H1 (cell line): ENCODE results near the gene PDE8B. TPM values are rescaled to one million over a fixed set of nuclear protein-coding genes. Genes with fewer than 3 reads are reported as not detected.

Experiments
- CTCF ChIA-PET: fragments of 300-600 bp; sonication (Branson Sonifier 250); formaldehyde crosslinking; loops from one replicate; lab custom pipeline; 2021; ENCODE audit not compliant: partially characterized antibody; lab: Charles Lee
- POLR2A ChIA-PET: fragments of 300-600 bp; sonication (Branson Sonifier 250); formaldehyde crosslinking; loops from one replicate; lab custom pipeline; 2021; ENCODE audit warnings: inconsistent platforms; ENCODE audit not compliant: partially characterized antibody; lab: Charles Lee
- DNase-seq, 2 experiments: peaks; one replicate each; pipeline versions ENCODE4 v3.0.0 to v3.0.0-alpha.2; 2010 to 2022; ENCODE audit warnings: low spot score in 2 of 2, low read depth in 1 of 2, mixed read lengths in 1 of 2
- FAIRE-seq: peaks from 2 replicates; lab custom pipeline; 2011; peaks lifted over from hg19 to GRCh38; lab: Jason Lieb, UNC
- H2AFZ ChIP-seq: 2 replicates; pipeline ENCODE4 v1.8.1; 2012; ENCODE audit warnings: low read length, inconsistent platforms
- H2AK5ac ChIP-seq: 2 replicates; pipeline ENCODE4 v1.6.1; 2013; ENCODE audit warnings: low read depth, low read length
- H2BK120ac ChIP-seq: replicated peaks from 2 replicates; pipeline ENCODE3; 2013; ENCODE audit warnings: low read depth, low read length, inconsistent platforms
- H2BK12ac ChIP-seq: 2 replicates; pipeline ENCODE4 v1.6.1; 2013; ENCODE audit warnings: low read depth, low read length
- H2BK15ac ChIP-seq: 2 replicates; pipeline ENCODE4 v1.6.1; 2013; ENCODE audit warnings: low read length
- H2BK20ac ChIP-seq: 2 replicates; pipeline ENCODE4 v1.6.1; 2013; ENCODE audit warnings: low read length
- H2BK5ac ChIP-seq: 2 replicates; pipeline ENCODE4 v1.6.1; 2013; ENCODE audit warnings: low read depth, low read length
- H3K14ac ChIP-seq: 2 replicates; pipeline ENCODE4 v1.6.1; 2013; ENCODE audit warnings: inconsistent platforms; ENCODE audit not compliant: insufficient read length
- H3K18ac ChIP-seq: 2 replicates; pipeline ENCODE4 v1.6.1; 2013; ENCODE audit warnings: low read length; ENCODE audit errors: extremely low read depth
- H3K23ac ChIP-seq: 2 replicates; pipeline ENCODE4 v1.6.1; 2013; ENCODE audit warnings: inconsistent platforms; ENCODE audit not compliant: insufficient read length
- H3K23me2 ChIP-seq: 2 replicates; pipeline ENCODE4 v1.6.1; 2013; ENCODE audit warnings: low read depth, low read length
- H3K27ac ChIP-seq: 2 replicates; pipeline ENCODE4 v1.6.1; 2011; ENCODE audit warnings: low read depth, low read length, inconsistent platforms
- H3K27me3 ChIP-seq, 4 experiments: replicated peaks in 1 of 4; 1 replicate in 1 of 4; 2 replicates in 3 of 4; pipeline versions ENCODE4 v1.6.1 to v1.8.1; 2011 to 2013; ENCODE audit warnings: low read length in 3 of 4, mild to moderate bottlenecking in 3 of 4, inconsistent platforms in 2 of 4, mixed read lengths in 2 of 4, moderate library complexity in 1 of 4; ENCODE audit not compliant: control insufficient read depth in 3 of 4, insufficient read depth in 3 of 4; ENCODE audit errors: extremely low read depth in 1 of 4
- H3K36me3 ChIP-seq, 4 experiments: 2 replicates each; pipeline versions ENCODE4 v1.6.1 to v1.8.1; 2011 to 2013; ENCODE audit warnings: mild to moderate bottlenecking in 4 of 4, low read length in 3 of 4, moderate library complexity in 2 of 4, control low read depth in 1 of 4, inconsistent platforms in 1 of 4; ENCODE audit not compliant: insufficient read depth in 4 of 4, control insufficient read depth in 2 of 4
- H3K4ac ChIP-seq: replicated peaks from 2 replicates; pipeline ENCODE3; 2013; ENCODE audit warnings: low read length, low read depth, mixed read lengths, inconsistent platforms; ENCODE audit not compliant: insufficient read length
- H3K4me1 ChIP-seq, 4 experiments: replicated peaks in 1 of 4; 1 replicate in 1 of 4; 2 replicates in 3 of 4; pipeline versions ENCODE4 v1.6.1 to v1.8.1; 2011 to 2013; ENCODE audit warnings: low read length in 3 of 4, inconsistent platforms in 2 of 4, mixed read lengths in 1 of 4; ENCODE audit not compliant: insufficient read depth in 4 of 4, control insufficient read depth in 3 of 4
- H3K4me2 ChIP-seq, 2 experiments: 2 replicates each; pipeline versions ENCODE4 v1.6.1 to v1.8.1; 2011 to 2013; ENCODE audit warnings: low read depth in 2 of 2, low read length in 2 of 2, control low read depth in 1 of 2, inconsistent platforms in 1 of 2, mild to moderate bottlenecking in 1 of 2; ENCODE audit not compliant: insufficient read depth in 1 of 2
- H3K4me3 ChIP-seq, 4 experiments: fragments of 200-600, 300-600 bp in 1 of 4; sonication (generic), shearing (Covaris generic), sonication (Bioruptor Twin) in 1 of 4; 2 replicates each; pipeline versions ENCODE4 v1.5.1 to v1.8.1; 2011 to 2016; ENCODE audit warnings: low read length in 4 of 4, low read depth in 3 of 4, control low read depth in 2 of 4, inconsistent platforms in 2 of 4, mild to moderate bottlenecking in 2 of 4, mixed read lengths in 1 of 4, moderate library complexity in 1 of 4; ENCODE audit not compliant: insufficient read depth in 2 of 4; ENCODE audit errors: extremely low read depth in 1 of 4
- H3K56ac ChIP-seq: replicated peaks from 2 replicates; pipeline ENCODE3; 2013; ENCODE audit warnings: low read depth, mild to moderate bottlenecking, mixed read lengths, low read length, inconsistent platforms; ENCODE audit not compliant: insufficient read length
- H3K79me1 ChIP-seq: 2 replicates; pipeline ENCODE4 v1.6.1; 2013; ENCODE audit warnings: low read depth, low read length, control low read depth
- H3K79me2 ChIP-seq, 2 experiments: 2 replicates each; pipeline versions ENCODE4 v1.6.1 to v1.8.1; 2012 to 2013; ENCODE audit warnings: low read length in 2 of 2, mild to moderate bottlenecking in 2 of 2, inconsistent platforms in 1 of 2; ENCODE audit not compliant: insufficient read depth in 2 of 2, control insufficient read depth in 1 of 2
- H3K9ac ChIP-seq, 4 experiments: replicated peaks in 1 of 4; 1 replicate in 1 of 4; 2 replicates in 3 of 4; pipeline versions ENCODE4 v1.6.1 to v1.8.1; 2011 to 2013; ENCODE audit warnings: low read depth in 3 of 4, low read length in 3 of 4, control low read depth in 2 of 4, mild to moderate bottlenecking in 2 of 4, moderate library complexity in 2 of 4, inconsistent platforms in 1 of 4; ENCODE audit errors: extremely low read depth in 1 of 4
- H3K9me3 ChIP-seq, 2 experiments: 2 replicates each; pipeline versions ENCODE4 v1.6.1 to v1.8.1; 2012 to 2013; ENCODE audit warnings: mild to moderate bottlenecking in 2 of 2, moderate library complexity in 2 of 2, control low read depth in 1 of 2, inconsistent platforms in 1 of 2, low read depth in 1 of 2, low read length in 1 of 2, mixed read lengths in 1 of 2; ENCODE audit not compliant: insufficient read depth in 2 of 2
- H4K20me1 ChIP-seq, 2 experiments: replicated peaks in 1 of 2; 2 replicates each; pipeline versions ENCODE3 to v1.8.1; 2011 to 2013; ENCODE audit warnings: inconsistent platforms in 2 of 2, low read length in 2 of 2, mild to moderate bottlenecking in 1 of 2; ENCODE audit not compliant: insufficient read depth in 2 of 2, control insufficient read depth in 1 of 2
- H4K5ac ChIP-seq: 2 replicates; pipeline ENCODE4 v1.6.1; 2013; ENCODE audit warnings: low read length, low read depth, mixed read lengths, inconsistent platforms; ENCODE audit not compliant: insufficient read length
- H4K8ac ChIP-seq: 2 replicates; pipeline ENCODE4 v1.8.0; 2013; ENCODE audit warnings: mild to moderate bottlenecking, moderate library complexity, low read length, inconsistent platforms; ENCODE audit not compliant: insufficient read depth; ENCODE audit errors: extremely low read depth
- H4K91ac ChIP-seq: replicated peaks from 2 replicates; pipeline ENCODE3; 2013; ENCODE audit warnings: low read length, mixed read lengths, inconsistent platforms; ENCODE audit not compliant: insufficient read length
- EGR1 ChIP-seq: IDR thresholded peaks from 2 replicates; pipeline ENCODE4 v1.6.1; 2011; ENCODE audit warnings: low read depth, low read length, borderline replicate concordance
- RAD21 ChIP-seq, 2 experiments: IDR thresholded peaks in 1 of 2; conservative IDR thresholded peaks in 1 of 2; 2 replicates each; pipeline ENCODE4 v1.6.1; 2011; ENCODE audit warnings: low read depth in 2 of 2, low read length in 2 of 2, improper control_type of control experiment in 1 of 2, inconsistent platforms in 1 of 2, mild to moderate bottlenecking in 1 of 2, moderate library complexity in 1 of 2
- WGBS, 2 experiments: shearing (Covaris generic) in 1 of 2; methylation state at CpG; one replicate each; pipeline versions ENCODE4 v1.1.6 to v1.1.7; 2013 to 2015; ENCODE audit warnings: low lambda C conversion rate in 2 of 2, mixed read lengths in 2 of 2, inconsistent platforms in 1 of 2, low coverage in 1 of 2, missing lambda C conversion rate in 1 of 2; ENCODE audit not compliant: insufficient replicate concordance in 2 of 2, insufficient coverage in 1 of 2, insufficient read length in 1 of 2; ENCODE audit errors: extremely low coverage in 1 of 2, missing lambda C conversion rate in 1 of 2; 5-methylcytosine and 5-hydroxymethylcytosine counted together
- polyA plus RNA-seq, 7 experiments: library from polyadenylated mRNA; depleted of rRNA in 3 of 7; stranded (reverse) in 5 of 7; unstranded in 2 of 7; fragments of >200 nt in 5 of 7; fragments of 200-250 nt in 2 of 7; gene quantifications; 1 replicate in 5 of 7; 2 replicates in 1 of 7; 4 replicates in 1 of 7; pipeline versions ENCODE4 v1.2.1 to v1.2.3, GENCODE V29; 2011 to 2013; ENCODE audit warnings: missing spikeins in 2 of 7, mixed read lengths in 2 of 7
- total RNA-seq: library from RNA; stranded (reverse); fragmentation: NEBNext Ultra II Directional; extraction: Animal tissue kit (Norgen Biotek cat#: 25700); gene quantifications from 2 replicates; pipeline ENCODE4 v1.2.1, GENCODE V29; 2021
- TF ChIP-seq, protein P1 (sequence below), 3 experiments: IDR thresholded peaks; 1 replicate in 2 of 3; 2 replicates in 1 of 3; pipeline versions ENCODE4 v1.5.1 to v1.6.1; 2011; ENCODE audit warnings: low read length in 3 of 3, mild to moderate bottlenecking in 3 of 3, inconsistent platforms in 2 of 3, low read depth in 1 of 3, moderate library complexity in 1 of 3; ENCODE audit not compliant: insufficient read depth in 1 of 3; ENCODE audit errors: control extremely low read depth in 1 of 3

The PDE8B gene
- total and polyA plus RNA-seq, 2 of the 8 experiments (the other 6 are each of a cell fraction or from before 2014, with no cell fraction given), result 0.32 to 1.1 TPM

DNA sequence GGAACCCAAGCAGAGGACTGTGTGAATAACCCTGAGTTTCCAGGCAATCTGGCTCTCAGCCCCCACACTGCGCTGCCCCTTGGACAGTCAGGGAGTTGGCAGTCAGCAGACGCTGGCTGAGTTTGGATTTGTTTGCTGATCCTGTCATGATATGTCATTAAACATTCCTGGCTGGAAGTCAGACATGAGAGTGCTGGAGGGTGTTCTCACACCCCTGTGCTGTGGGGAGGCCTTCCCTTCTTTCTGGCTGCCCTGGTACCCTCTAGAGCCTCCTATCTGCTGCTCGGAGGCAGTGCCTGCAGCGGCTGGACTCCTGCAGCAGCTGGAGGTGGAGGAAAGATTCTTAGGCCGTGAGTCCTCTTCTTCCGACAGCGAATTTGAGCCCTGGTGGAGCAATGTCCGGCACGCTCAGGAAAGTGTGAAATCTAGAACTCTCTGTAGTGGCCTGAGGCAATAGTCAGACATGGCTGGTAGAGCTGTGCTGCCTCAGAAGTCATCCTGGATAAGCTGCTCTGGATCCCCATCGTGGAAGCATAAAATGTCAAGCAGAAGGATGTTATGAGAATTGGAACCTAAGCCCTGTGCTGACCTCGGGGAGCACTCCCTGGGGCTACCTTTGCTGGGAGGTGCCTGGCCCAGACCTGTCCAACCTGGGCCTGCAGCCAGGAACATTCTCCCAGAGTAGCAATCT, 72.0 kb downstream of the PDE8B start:
- CTCF ChIA-PET, result interaction anchor here (0.9 to 1.5 kb wide), 4 partner anchors 13 to 154 kb away, joined by 3 to 4 read pairs (median 4); no protein-coding TSS in a partner anchor
- 95% methylated on average over 11 of the region's 11 CpGs; no CpG with 5 or more reads in 1 of the 2 experiments for WGBS, 2 experiments
- H2BK5ac ChIP-seq, result no peak overlapping the region

More for the DNA sequence above, 72.0 kb downstream of the PDE8B start:
- Histone ChIP-seq H3K23ac (no peak overlapping the region), H3K4me3 (no peak overlapping the region), H2BK120ac (no peak overlapping the region), H3K9me3 (no peaks in the 10 kb centered on the region), H3K27ac (no peak overlapping the region), H3K79me2 (no peaks in the 10 kb centered on the region), H2BK12ac (no peak overlapping the region), H3K36me3 (no peaks in the 10 kb centered on the region), H3K18ac (no peak overlapping the region), H2BK20ac (no peak overlapping the region), H3K27me3 (no peaks in the 10 kb centered on the region), H4K91ac (no peak overlapping the region), H4K5ac (no peak overlapping the region), H3K23me2 (no peaks in the 10 kb centered on the region), H3K4me1 (no peaks in the 10 kb centered on the region), H3K4ac (no peak overlapping the region), H2AFZ (no peak overlapping the region), H3K4me2 (no peak overlapping the region), H3K56ac (no peak overlapping the region), H3K14ac (no peak overlapping the region), H4K8ac (no peak overlapping the region), H2AK5ac (no peak overlapping the region), H3K79me1 (no peaks in the 10 kb centered on the region), H3K9ac (no peak overlapping the region; a peak in 1 of 7 replicates), H4K20me1 (no peaks in the 10 kb centered on the region), H2BK15ac (no peak overlapping the region)
- DNase-seq (no peak), FAIRE-seq (no peak)
- POLR2A ChIA-PET, result no interaction called here
- peak in 1 of 2 experiments; percentile 37; a peak in 2 of 4 replicates for TF ChIP-seq RAD21 (IDR thresholded peaks at IDR 0.05 in 1 of 2, conservative IDR thresholded peaks at IDR 0.05 in 1 of 2; ENCODE audit: low read depth in 2 of 2, low read length in 2 of 2)
- no peak for TF ChIP-seq EGR1
- TF ChIP-seq, protein P1, sequence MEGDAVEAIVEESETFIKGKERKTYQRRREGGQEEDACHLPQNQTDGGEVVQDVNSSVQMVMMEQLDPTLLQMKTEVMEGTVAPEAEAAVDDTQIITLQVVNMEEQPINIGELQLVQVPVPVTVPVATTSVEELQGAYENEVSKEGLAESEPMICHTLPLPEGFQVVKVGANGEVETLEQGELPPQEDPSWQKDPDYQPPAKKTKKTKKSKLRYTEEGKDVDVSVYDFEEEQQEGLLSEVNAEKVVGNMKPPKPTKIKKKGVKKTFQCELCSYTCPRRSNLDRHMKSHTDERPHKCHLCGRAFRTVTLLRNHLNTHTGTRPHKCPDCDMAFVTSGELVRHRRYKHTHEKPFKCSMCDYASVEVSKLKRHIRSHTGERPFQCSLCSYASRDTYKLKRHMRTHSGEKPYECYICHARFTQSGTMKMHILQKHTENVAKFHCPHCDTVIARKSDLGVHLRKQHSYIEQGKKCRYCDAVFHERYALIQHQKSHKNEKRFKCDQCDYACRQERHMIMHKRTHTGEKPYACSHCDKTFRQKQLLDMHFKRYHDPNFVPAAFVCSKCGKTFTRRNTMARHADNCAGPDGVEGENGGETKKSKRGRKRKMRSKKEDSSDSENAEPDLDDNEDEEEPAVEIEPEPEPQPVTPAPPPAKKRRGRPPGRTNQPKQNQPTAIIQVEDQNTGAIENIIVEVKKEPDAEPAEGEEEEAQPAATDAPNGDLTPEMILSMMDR (IDR thresholded peaks at IDR 0.05; ENCODE audit: control extremely low read depth in 1 of 3, insufficient read depth in 1 of 3, low read depth in 1 of 3, low read length in 3 of 3), result peak; percentile 22 to 44 (median 40); a peak in 3 of 4 replicates
